DMS 273 (cell line): Measurements from ENCODE around the gene PTPN14.
A peak's percentile ranks its signal among the peaks of the same experiment; 100 is the strongest.

ENCODE experiments used
- DNase-seq: peaks from one replicate; lab custom pipeline; 2025; ENCODE audit not compliant: unreplicated experiment; lab: John Stamatoyannopoulos, UW

The PTPN14 gene

DNA sequence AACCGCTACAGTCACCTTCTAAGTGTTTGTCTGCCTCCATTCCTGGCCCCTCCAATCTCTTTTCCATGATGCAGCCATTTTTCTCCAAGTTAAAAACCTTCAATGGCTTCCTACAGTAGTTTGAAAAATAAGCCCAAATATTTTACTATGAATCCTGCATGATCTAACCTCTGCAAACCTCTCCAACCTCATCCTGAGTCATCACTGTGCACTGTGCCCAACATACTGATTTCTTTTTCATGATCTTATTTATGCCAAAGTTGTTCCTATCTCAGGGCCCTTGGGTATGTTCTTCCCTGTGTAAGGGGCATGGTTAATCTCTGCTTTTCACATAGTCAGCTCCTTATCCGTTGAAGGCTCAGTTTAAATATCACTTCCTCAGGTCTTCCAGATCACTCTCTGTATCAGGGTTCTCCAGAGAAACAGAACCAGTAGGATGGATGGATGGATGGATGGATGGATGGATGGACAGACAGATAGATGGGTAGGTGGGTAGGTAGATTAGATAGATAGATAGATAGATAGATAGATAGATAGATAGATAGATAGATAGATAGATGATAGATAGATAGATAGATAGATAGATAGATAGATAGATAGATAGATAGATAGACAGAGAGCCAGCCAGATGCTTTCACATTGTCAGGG lies 18.1 kb upstream of the PTPN14 start:
- no peak for DNase-seq

DNA sequence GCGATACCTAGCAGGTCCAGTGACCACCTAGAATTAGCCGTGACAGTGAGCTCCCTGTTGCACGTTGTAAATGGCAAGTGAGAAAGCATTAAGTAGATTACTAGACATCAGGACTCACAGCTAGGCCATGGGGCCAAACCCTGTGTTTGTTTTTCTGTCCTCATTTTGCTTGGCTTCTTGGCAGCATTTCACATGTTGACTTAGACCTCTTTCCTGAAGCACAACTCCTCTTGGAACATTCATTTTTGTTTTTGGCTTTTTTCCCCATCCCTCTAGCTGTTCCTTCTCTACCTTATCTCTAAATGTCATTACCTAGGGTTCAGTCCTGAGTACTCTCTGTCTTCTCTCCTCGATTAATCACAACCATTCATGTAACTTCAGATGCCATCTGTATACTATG lies 16.9 kb upstream of the PTPN14 start:
- peak; percentile 32 for DNase-seq

DNA sequence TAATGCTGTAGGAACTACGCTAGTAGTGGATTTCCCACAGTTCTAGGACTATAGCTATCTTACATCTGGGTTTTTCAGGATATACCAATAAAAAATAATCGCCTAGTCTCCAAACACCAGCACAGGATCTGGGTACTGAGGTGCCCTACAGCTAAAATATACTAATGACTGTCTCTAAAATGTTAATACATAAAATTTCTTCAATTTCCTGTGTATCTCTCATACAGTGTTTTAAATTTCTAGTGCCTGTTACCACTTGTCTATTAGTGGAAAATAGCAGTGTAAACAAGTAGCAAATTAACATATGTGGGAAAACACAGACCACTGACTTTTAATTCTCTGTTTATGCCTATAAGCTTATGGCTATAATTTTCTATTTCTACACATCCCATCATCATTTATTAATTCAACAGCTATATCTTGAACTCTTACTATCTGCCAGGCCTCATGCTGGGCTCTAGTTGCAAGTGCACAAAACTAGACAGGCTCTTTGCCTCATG lies 16.1 kb upstream of the PTPN14 start:
- peak; percentile 30 for DNase-seq

DNA sequence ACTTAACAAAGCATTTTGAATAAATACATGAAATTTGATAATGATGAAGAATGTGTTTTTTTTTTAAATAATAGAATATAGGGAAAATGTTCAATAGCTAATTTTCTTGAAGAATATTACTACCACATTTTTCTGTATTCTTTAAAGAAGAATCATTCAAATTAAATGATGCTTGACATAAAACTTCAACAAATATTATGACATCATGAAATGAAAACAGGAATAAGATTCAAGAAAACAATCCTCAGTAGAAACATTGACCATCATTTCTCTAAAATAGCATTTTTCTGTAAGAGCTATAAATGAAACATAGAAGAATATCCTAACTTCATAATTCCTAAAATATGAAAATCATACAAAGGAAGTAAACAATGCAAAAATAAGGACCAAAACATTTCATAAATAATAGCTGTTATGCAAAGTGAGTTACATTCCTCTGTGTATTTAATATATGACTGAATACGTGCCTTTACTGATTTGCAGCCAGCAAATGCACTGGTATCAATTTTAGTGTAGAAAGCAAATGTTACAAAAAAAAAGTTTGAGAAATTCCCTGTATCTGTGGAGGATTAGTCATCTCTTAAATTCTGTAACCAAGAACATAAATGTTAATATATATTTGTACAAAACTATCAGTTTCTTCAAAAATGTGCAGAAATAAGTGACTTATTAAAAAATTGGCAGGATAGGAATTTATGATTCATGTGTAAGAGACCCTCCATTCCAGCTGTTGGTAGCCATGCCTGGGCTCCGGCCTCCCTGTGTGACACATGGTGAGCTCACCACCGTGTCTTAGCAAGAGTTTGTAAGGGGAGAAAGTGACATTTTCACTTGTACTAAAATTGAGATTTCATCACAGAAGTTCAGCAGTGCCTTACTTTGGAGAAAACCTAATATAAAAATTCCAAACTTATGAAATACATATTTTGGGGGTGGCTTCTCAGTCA lies 15.0 kb upstream of the PTPN14 start:
- peak; percentile 41 for DNase-seq

DNA sequence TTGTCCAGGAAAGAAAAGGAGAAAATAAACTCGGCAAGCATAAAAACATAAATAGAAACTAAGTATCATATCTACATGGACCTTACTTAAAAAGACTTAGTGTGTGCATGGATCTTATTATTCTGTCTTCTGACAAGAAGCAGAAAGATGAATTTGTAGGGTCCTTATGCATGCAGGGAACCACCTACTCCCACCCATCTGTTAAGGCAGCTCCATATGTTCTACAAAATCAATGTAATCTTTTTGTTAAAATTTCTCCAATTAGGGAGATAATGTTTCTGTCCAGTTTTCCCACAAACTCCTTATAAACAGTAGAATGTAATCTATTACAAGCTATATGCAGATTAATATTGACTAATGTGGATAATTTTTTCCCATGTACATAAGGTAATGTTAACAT lies 13.9 kb upstream of the PTPN14 start:
- peak; percentile 73 for DNase-seq

DNA sequence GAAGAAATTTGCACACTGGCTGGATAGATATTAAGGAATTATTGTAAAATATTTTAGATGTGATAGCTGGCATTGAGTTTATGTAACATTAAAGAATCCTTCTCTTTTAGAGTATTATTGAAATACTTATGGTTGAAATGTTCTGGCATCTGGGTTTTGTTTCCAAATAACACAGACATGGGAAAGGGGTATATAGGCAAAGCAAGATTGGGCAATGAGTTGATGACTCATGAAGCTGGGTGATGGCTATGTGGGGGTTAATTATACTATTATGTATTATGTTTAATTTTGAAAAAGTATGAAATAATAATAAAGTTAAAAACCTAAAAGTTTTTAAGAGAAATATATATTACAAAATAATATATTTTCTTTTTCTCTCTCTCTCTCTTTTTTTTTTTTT lies 12.5 kb upstream of the PTPN14 start:
- no peak for DNase-seq

DNA sequence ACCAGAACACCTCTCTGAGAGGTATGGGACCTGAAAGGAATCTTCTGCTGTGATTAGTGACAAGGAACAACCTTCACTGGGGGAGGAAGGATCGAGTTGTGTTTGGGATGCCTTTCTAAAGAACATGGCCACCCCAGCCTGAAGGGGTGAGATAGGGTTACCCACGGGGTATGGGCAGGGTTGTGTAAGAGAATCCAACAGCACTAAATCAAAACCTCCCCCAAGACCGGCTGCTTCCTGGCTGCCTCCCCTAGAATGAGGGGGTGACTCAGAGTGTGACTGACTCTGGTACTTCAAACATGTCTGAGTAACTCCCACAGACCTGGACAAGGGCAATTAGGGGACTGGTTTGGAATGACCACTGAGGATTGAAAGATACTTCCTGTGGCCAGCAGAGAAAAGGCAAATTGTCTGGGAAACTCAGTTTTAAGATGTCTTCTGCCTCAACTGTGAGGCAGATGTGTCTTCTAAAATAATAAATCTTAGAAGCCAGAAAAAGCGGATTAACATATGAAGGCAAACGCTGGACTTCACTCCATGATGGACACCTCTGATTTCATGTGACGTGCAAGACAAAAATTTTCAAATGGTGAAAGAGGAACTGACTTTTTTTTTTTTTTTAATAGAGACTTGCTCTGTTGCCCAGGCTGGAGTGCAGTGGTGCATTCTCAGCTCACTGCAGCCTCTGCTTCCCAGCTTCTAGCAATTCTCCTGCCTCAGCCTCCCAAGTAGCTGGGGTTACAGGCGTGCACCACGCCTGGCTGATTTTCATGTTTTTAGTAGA lies 6.7 kb upstream of the PTPN14 start:
- DNase-seq, result no peak

DNA sequence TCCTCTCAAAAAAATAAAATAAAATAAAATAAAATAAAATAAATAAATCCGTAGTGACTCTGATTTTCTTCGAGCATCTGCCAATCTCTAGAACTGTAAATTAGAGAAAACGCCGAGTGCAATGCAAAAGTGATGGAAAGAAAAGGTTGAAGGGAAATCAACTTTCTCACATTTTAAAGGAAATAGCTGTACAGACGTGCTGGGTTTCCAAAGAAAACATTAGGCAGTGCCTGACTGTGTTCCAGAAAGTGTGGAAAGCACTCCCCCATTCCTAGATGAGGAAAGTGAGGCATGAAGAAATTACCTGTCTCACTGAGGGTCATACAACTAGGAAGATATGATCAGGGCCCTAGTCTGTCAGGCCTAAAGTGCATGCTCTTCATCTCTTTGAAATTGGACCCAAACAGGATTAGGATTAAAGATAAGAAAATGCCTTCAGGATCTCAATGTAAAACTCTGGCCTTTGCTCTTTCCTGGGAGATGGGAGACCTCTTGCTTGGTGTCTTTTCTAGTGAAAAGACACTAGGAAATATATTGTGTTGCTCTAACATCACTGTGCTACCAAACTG lies 1.8 kb upstream of the PTPN14 start:
- DNase-seq, result no peak

DNA sequence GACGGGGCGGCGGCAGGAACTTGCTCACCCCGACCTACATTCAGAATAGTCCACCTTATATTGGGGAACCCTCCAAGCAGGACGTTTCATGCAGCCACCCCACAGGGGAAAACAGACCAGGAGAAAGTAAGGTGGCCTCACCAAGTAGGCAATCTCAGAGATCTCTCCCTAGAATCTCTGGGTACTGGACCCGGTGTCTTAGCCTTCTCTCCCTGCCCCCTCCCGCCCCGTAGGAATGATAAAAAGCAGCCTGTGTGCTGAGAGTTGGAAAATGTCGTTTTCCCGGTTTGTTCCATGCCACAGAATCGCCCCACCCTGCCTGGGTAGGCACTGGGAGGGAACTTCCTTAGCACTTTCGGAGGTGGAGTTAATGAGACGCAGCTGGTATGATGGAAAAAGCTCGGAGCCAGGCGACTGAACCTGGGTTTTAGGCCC lies 789 bp upstream of the PTPN14 start:
- DNase-seq, result peak; percentile 81

DNA sequence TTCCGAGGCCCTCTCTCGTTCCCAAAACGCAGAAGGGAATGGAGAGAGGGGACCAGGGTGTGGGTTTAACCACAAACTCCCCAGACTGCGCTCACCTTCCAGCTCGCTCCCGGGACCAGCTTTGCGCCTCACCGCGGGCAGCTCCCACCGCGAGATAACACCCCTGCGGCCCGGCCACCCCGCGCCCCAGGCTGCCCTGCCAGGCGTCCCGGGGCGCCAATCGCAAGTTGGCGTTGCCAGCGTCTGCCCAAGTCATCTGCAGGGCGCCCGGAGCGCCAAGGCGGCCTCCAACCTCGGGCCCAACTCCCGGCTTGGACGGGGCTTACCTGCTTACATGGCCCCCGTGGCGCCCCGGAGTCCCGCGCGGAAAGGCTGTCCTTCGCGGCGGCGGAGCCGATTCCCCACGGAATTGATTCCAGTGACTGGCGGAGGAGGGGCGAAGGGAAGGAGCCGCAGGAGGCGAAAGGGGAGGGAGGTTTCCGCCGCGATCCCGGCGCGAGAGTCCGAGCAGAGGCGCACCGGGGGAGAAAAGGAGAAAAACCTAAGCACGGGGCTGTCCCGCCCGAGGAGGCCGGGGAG lies 456 bp downstream of the PTPN14 start:
- DNase-seq, result peak; percentile 83

DNA sequence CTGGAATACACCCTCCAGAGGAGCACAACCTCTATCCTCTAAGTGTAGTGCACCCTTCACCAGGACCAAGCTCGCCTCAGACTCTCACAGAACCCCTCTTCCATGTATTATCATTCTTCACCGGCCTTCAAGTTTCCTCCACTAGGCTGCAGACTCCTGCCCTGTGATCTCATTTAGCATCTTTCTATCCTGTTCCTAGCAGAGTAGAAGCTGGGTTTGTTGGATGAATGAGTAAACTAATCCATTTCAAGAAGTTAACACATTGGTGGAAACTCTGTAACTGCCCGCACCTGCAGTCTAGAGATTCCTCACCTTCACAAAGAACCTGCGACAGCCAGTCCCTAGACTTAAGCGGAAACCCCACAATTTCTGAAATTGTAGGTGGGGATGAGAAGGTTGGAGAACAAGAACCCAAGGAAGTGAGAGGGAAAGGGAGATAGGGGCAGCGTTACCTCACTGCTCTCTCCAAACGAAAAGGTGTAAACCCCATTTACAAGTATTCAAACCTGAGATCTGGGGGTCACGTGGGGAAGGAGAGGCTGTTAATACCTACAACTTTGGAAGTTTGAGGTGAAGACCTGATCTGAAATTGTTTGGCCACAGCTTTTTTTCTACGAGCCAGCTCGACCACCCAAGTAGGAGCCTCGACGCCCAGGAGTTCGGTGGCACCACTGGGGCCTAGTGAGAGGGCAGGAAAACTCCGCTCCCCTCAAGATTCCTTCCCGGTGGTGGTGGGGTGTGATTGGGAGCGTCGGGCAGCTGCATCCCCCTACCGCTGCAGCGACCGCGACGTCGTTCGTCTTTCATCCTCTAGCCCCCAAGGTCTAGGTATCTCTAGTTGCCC lies 1.2 kb downstream of the PTPN14 start:
- peak; percentile 79 for DNase-seq

DNA sequence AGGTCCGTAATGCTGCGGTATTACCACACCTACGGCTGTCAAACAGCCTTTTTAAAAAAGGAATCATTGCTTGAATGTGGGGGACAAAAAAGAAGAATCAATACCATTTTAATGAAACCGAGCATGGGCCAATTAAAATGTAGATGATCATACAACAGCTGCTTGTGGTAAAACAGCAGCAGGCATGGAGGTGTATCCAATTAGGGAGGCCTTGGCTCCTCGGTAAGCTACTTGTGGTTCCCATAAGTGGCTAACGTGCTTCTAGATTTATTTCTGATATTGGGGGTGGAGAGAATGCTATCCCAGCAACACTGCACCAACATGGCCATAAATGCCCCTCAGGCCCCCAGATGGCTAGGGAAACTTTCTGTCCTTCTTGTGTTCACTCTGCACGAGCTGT lies 1.8 kb downstream of the PTPN14 start:
- peak; percentile 83 for DNase-seq

DNA sequence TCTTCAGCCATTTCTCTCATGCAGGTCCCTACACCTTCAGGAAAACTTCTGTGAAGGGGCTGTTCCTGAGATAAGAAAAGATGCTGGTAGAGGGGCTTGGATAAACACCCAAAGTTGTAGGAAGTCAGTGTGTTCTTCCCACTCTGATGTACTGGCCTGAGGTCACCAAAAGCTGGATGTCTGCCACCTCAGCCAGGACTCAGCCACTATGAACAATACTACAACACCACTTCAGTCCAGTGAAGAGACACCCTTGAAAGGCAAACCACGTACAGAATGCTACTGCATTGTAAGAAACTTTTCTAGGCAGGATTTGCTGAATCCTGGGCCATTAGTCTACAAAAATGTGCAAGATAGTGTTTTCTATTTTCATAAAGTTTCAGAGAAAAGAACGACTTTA lies 2.4 kb downstream of the PTPN14 start:
- DNase-seq, result peak; percentile 30

DNA sequence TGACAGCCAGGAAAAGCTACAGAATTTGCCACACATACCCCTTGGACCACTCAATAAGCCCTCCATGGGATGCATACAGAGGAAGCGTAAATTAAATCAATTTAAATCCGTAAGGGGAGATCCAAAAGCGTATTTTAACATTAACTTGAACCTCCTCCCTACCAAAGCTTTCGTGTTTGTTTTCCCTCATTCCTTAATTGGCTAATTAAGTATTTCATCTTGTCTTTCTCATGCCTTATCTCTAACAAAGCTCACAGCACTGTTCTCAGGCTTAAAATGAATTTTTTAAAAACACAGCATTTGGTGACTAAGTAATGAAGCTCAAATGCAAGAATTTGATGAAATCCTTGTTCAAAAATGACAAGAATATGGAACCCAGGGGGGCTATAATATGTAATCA lies 3.1 kb downstream of the PTPN14 start:
- no peak for DNase-seq

DNA sequence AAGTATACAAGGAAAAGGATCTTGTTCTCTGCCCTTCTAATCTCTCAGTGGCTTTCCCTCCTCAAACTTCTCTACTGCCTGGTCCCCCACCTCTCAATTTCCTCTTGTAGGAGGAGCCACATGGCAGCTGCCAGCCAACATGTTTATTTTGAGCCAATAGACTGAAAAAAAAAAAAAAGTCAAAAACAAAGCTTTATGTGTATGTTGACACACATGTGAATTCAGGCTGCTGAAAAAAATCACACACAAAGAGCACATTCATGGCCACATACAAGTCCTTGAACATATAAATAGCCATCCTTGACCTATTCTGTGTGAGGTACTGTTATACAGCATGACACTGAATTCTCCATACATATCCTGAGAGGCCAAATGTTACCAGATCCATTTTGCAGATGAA lies 3.7 kb downstream of the PTPN14 start:
- DNase-seq, result no peak

DNA sequence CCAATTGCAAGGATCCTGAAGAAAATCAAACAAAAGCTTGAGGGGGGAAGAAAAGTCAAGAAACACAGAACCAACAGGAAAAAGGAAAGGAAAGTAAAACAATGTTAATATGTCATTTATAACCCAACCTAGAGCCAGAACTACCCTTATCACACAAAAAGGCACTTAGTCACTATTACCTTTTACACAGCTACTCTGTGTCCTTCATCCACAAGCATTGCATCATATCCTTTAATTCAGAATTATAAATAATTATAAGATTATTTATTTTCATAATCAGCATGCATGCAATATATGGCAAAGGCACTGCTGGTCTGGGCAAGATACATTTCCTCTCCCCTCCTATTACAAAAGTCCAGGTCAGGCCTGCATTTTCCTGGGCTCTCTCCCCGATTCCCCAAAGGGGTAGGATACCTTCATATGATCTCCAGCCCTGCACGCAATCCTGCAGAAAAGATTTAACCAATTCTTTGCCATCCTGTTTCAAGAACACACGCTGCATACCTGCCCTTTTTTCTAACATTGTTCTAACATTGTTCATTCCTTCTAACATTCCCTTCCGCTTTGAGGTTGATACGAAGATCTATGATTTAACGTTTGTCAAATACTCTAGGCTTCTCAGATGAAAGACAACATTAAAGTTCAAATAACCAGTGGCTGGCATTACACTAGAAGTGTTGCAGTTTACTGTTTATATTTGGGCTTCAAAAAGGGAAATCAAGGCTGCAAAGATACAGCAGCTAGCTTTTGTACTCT lies 4.3 kb downstream of the PTPN14 start:
- DNase-seq, result no peak

DNA sequence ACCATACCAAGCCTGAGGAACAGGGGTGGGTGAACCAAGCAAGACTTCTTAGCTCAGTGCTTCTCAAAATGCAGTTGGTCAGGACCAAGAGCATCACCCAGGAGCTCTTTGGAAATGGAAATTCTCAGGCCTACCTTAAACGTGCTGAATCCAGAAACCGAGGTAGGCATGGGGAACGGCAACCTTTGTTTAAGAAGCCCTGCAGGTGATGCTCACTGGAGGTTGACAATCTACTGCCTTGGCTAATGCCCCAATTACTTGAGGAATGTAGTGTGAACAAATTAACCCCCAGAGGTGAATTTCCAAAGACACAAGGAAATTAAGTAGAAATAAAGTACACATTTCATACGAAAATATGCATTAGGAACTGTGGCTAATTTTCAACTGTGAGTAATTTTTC lies 5.3 kb downstream of the PTPN14 start:
- DNase-seq, result no peak

DNA sequence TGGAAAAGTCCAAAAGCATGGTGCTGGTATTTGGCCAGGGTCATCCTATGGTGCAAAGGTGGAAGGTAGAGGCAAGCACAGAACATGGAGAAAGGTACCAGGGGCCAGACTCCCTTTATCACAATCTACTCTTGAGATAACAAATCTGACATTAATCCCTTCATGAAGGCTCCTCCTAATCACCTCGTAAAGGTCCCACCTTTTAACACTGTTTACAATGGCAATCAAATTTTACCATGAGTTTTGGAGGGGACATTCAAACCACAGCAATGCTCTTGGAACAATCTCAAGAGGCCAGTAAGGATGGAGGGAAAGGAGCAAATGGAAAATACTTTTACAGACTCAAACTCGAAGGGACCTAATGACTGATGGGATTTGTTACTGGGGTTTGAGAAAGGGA lies 6.1 kb downstream of the PTPN14 start:
- no peak for DNase-seq

DNA sequence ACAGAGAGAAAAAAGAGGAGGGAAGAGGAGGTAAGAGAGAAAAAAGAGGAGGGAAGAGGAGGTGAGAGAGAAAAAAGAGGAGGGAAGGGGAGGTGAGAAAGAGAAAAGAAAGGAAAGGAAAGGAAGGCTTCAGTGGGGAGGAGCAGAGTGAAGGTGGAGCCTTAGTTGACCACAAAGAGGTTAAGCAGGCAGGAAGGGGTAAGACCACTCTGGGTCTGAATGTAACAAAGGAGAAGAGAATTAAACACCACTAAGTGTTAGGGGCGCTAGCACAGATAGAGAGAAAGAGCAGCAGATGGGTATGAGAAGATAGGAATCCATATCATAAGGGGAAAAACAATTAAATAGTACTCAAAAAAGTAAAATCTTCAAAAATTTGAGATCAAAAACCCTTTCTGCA lies 6.6 kb downstream of the PTPN14 start:
- no peak for DNase-seq
